NCI-H2107 treated with DMSO at 0.1 percent for 48 hours (cell line): ENCODE data around the gene RPP38.

Experiments used
- DNase-seq: peaks from one replicate; lab custom pipeline; 2025; ENCODE audit not compliant: unreplicated experiment; lab: John Stamatoyannopoulos, UW

Gene RPP38

DNA sequence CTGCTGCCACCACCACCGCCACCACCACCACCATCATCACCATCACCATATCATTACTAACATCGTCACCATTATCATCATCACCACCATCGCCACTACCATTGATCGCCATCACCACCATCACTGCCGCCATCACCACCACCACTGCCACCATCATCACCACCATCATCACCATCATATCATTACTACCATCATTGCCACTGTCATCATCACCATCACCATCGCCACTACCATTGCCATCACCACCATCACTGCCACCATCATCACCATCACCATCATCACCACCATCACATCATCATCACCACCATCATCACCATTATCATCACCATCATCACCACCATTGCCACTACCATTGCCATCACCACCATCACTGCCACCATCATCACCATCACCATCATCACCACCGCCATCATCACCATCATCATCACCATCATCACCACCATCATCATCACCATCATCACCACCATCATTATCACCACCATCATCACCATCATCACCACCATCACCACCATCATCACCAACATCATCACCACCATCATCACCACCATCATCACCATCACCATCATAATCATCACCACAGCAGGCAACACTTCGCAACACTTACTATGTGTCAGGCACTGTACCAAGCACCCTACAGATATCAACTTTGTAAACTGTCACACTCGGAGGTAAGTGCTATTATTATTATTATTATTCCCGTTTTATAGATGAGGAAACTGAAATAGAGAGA lies 52.1 kb downstream of the RPP38 start:
- no peak for DNase-seq

DNA sequence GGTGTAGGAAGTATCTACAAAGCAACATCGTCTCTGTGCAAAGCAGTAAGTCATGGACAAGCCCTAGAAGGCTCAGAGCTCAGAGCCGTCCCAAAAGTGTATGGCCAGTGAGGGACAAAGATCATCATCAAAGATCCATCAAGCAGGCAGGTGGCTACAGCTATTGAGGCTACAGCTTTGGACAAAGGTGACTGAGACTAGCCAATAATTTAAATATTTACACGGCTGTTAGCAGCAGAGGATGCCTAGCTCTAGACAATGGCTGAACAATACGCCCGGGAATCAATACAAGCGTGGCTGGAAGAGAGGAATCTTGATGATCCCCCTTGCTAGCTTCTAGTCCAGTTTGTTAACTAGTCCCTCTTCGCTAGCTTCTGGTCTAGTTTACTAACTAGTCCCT lies 53.4 kb downstream of the RPP38 start:
- DNase-seq: no peak

- no peak for DNase-seq
Measured at GRCh38 chr10:15152556-15152955, 55.4 kb downstream of the RPP38 start.
